ENCODE data around the gene ZNF175. TPM values are rescaled to one million over a fixed set of nuclear protein-coding genes. Genes with fewer than 3 reads are reported as not detected.

Gene ZNF175
- total and polyA plus RNA-seq, 2 donors (not counting 3 experiments of a cell fraction or from before 2014, with no cell fraction given) = 4.9 to 16.5 TPM

GRCh38 chr19:51524666-51525264 is 46.3 kb upstream of the ZNF175 start:
- no TSS peak for BruUV-seq (replicated peaks)
- DNase-seq (ENCODE audit: low read depth, low spot score) = no peak
- Histone ChIP-seq H3K4me1 (ENCODE audit: control insufficient read depth, extremely low read depth, insufficient read depth, low read length) (no peaks in the 10 kb centered on the region), H3K9ac (replicated peaks; ENCODE audit: extremely low read depth, insufficient read depth, low read length) (no peak overlapping the region), H3K9me3 (replicated peaks; ENCODE audit: control insufficient read depth, insufficient read depth, low read length) (no peaks in the 10 kb centered on the region), H3K9me1 (replicated peaks; ENCODE audit: control insufficient read depth, extremely low read depth, insufficient read depth, low read length) (no peaks in the 10 kb centered on the region), H3K4me3 (replicated peaks in 1 of 3; ENCODE audit: insufficient read depth in 1 of 3, low read depth in 1 of 3, low read length in 3 of 3) (no peak overlapping the region), H3K79me2 (ENCODE audit: control insufficient read depth, insufficient read depth, low read length) (no peaks in the 10 kb centered on the region), H3K27me3 (ENCODE audit: control insufficient read depth in 2 of 2, insufficient read depth in 2 of 2, low read length in 2 of 2) (peaks cover 0 to 2% of the 10 kb centered on the region in 2 experiments), H2AFZ (ENCODE audit: low read depth, low read length) (no peak overlapping the region), H3K27ac (ENCODE audit: insufficient read depth, low read depth, low read length) (no peak overlapping the region), H4K20me1 (replicated peaks; ENCODE audit: control insufficient read depth, extremely low read depth, insufficient read depth, low read length) (no peaks in the 10 kb centered on the region), H3K36me3 (ENCODE audit: control insufficient read depth in 2 of 2, extremely low read depth in 1 of 2, insufficient read depth in 2 of 2, low read length in 2 of 2) (no peaks in the 10 kb centered on the region), H3K4me2 (ENCODE audit: insufficient read depth, low read length) (no peak overlapping the region)
- dilution Hi-C loops (cut with MboI; ENCODE audit: extremely low pct_ligation_motif_present, low sequenced_read_pairs) = no loop called here
- ChIA-PET CTCF (no interaction called here), POLR2A (no interaction called here)
- intact Hi-C loops (cut with micrococcal nuclease) = no loop called here
- no peak for FAIRE-seq
- no peak for TF ChIP-seq JUN (IDR thresholded peaks at IDR 0.05; ENCODE audit: borderline replicate concordance, insufficient read depth, insufficient read length, low read depth)
- TF ChIP-seq MYC (IDR thresholded peaks at IDR 0.05; ENCODE audit: low read depth, low read length) = no peak
- no peak for TF ChIP-seq MAX (IDR thresholded peaks at IDR 0.05; ENCODE audit: insufficient read depth, insufficient read length)
- no peak for TF ChIP-seq POLR2A (IDR thresholded peaks at IDR 0.05; ENCODE audit: low read depth, low read length)
- TF ChIP-seq CTCF (IDR thresholded peaks at IDR 0.05; ENCODE audit: extremely low read depth in 1 of 2, insufficient read depth in 1 of 2, low read depth in 1 of 2, low read length in 2 of 2) = no peak
- no peak for TF ChIP-seq POLR2AphosphoS5 (IDR thresholded peaks at IDR 0.05; ENCODE audit: insufficient read depth, low read depth, low read length)
- no peak for TF ChIP-seq EZH2 (IDR thresholded peaks at IDR 0.05; ENCODE audit: borderline replicate concordance, low read depth, low read length, severe bottlenecking)
- no peak for TF ChIP-seq GATA2 (IDR thresholded peaks at IDR 0.05; ENCODE audit: insufficient read depth, insufficient read length, low read depth, low read length)

Data from endothelial cell of umbilical vein (primary cell).